ENCODE results near the gene GRAP2.

GRCh38 chr22:39873965-39874364 lies 26.9 kb upstream of the GRAP2 start:
- TF ChIP-seq POLR2A (IDR thresholded peaks at IDR 0.05) (no peak), CTCF (IDR thresholded peaks at IDR 0.05) (no peak)
